Measurements from ENCODE around the gene ZNF597. TPM values are rescaled to one million over a fixed set of nuclear protein-coding genes. Genes with fewer than 3 reads are reported as not detected.

The ZNF597 gene
- polyA plus RNA-seq, 3 donors, result 0.80 to 1.0 (median 0.98) TPM

DNA sequence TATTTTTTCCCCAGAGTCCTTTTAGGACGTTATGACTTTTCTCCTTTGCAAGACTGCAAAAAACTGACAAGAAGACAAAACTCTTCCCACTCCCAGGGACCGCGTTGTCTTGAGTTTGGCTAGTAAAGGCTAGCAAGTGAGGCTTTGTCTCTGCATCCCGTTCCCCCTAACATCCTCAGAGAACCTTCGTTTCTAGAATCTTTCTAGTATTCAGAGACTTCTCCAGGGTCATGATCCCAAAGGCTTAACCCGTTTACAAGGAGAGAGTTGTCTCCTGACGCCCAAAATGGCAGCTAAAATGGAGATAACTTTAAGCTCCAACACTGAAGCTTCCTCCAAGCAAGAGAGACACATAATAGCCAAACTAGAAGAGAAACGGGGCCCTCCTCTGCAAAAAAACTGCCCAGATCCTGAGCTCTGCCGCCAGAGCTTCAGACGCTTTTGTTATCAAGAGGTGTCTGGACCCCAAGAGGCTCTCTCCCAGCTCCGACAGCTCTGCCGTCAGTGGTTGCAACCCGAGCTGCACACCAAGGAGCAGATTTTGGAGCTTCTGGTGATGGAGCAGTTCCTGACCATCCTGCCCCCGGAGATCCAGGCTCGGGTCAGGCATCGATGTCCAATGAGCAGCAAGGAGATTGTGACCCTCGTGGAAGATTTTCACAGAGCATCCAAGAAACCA lies 41.4 kb downstream of the ZNF597 start:
- H3K36me3 ChIP-seq (replicated peaks in 1 of 2; ENCODE audit: control insufficient read depth in 1 of 2, insufficient read depth in 2 of 2, low read length in 2 of 2), result peaks cover 21 to 53% of the 10 kb centered on the region in 2 donors
- H3K4me3 Mint-ChIP-seq, result peak overlapping the region; percentile 85 to 96
- H3K27ac Mint-ChIP-seq, result peak overlapping the region in 5 of 7 donors; percentile 32 to 85 (median 46)
- H3K4me2 ChIP-seq (replicated peaks; ENCODE audit: extremely low read depth, low read length, poor library complexity, severe bottlenecking), result peak overlapping the region; percentile 81
- DNase-seq, result no peak
- H3K36me3 Mint-ChIP-seq, result peaks cover 52 to 61% of the 10 kb centered on the region in 2 donors
- 56% methylated on average over 15 of the region's 17 CpGs for WGBS (ENCODE audit: insufficient coverage)
- peaks cover 0 to 2% (median 0%) of the 10 kb centered on the region in 3 donors for H3K27me3 Mint-ChIP-seq (ENCODE audit: low read depth in 3 of 3)
- H3K9ac ChIP-seq (ENCODE audit: insufficient read depth, low read length, poor library complexity, severe bottlenecking), result peak overlapping the region; percentile 88
- H3K4me1 ChIP-seq (ENCODE audit: control insufficient read depth in 1 of 2, insufficient read depth in 2 of 2, low read length in 2 of 2), result peaks cover 19 to 30% of the 10 kb centered on the region in 2 donors
- H3K9me3 ChIP-seq (replicated peaks in 1 of 2; ENCODE audit: control insufficient read depth in 1 of 2, insufficient read depth in 1 of 2, low read length in 2 of 2), result peaks cover 41 to 45% of the 10 kb centered on the region in 2 donors
- peaks cover 25% of the 10 kb centered on the region for H3K4me1 Mint-ChIP-seq
- intact Hi-C loops (cut with micrococcal nuclease), result loop anchor here (1.0 to 5.0 kb wide), 5 partner anchors 35 to 119 kb away; partner anchors contain the start of genes TIGD7 (in 1 of the 2), ZNF263 (in 1 of the 2) and ZNF75A (in 1 of the 2)
- H3K79me2 ChIP-seq (ENCODE audit: insufficient read depth, low read length), result peaks cover 29% of the 10 kb centered on the region
- H2AFZ ChIP-seq (ENCODE audit: insufficient read depth, low read depth, low read length, poor library complexity, severe bottlenecking), result peak overlapping the region; percentile 98
- peak overlapping the region; percentile 72 to 90 (median 86) for H3K4me3 ChIP-seq (replicated peaks in 1 of 3; ENCODE audit: low read depth in 2 of 3, low read length in 3 of 3)
- H3K9me3 Mint-ChIP-seq, result peaks cover 39 to 56% (median 53%) of the 10 kb centered on the region in 7 donors
- H3K27ac ChIP-seq (ENCODE audit: low read depth in 1 of 2, low read length in 2 of 2), result peak overlapping the region; percentile 15 to 80
- TF ChIP-seq, protein P1, sequence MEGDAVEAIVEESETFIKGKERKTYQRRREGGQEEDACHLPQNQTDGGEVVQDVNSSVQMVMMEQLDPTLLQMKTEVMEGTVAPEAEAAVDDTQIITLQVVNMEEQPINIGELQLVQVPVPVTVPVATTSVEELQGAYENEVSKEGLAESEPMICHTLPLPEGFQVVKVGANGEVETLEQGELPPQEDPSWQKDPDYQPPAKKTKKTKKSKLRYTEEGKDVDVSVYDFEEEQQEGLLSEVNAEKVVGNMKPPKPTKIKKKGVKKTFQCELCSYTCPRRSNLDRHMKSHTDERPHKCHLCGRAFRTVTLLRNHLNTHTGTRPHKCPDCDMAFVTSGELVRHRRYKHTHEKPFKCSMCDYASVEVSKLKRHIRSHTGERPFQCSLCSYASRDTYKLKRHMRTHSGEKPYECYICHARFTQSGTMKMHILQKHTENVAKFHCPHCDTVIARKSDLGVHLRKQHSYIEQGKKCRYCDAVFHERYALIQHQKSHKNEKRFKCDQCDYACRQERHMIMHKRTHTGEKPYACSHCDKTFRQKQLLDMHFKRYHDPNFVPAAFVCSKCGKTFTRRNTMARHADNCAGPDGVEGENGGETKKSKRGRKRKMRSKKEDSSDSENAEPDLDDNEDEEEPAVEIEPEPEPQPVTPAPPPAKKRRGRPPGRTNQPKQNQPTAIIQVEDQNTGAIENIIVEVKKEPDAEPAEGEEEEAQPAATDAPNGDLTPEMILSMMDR (IDR thresholded peaks at IDR 0.05), result no peak
- no peaks in the 10 kb centered on the region for H3K27me3 ChIP-seq (ENCODE audit: control insufficient read depth in 2 of 2, insufficient read depth in 2 of 2, low read length in 2 of 2)
- no peaks in the 10 kb centered on the region for H4K20me1 ChIP-seq (ENCODE audit: insufficient read depth, low read length)

DNA sequence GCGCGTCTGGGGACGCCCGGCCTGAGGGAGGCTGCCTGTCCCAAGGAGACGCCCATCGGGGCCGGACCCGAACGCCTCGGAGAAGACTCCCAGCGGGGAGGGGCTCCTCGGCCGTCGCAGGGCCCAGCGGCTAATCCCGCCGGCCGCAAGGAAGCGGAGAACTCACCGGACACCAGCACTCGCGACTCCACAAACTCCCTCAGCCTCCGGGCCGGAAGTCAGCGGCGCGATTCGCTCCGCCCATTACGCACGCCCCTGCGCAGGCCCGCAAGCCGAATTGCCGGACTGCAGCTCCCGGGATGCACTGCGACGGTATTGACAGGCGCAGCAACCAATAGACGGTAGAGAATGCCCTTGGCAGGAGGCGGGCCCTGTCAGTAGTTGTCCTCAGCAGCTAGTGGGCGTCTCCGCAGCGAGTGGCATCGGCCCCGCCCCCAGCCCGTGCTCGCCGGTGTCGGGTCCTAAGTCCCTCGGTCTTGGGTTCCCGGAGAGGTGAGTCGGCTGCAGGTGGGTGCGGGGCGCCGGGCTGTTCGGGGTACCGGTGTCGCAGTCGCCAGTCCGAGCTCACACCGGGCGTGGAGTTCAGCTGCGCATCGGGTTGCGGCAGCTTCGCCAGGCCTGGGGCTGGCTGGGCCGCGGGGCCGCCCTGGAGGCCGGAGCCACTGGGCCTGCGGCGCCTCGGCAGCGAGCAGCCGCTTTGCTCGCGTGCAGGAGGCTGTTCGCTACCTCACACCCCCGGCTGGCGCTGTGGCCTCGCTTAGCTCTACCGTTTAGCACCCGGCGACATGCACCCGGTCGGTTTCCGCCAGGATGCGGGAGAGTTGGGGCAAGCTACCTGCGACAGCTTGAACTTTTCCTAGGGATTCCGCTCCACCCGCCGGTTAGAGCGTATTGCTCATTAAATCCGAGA lies 42.3 kb downstream of the ZNF597 start, which contains the start of the genes ZNF174 and ZSCAN32:
ZNF174 (plus strand) TSS at position 437 of the 910 bp plus-strand sequence. CDS start 790 bp downstream, outside the sequence.
ZSCAN32 (minus strand) TSS at position 226 of the 910 bp plus-strand sequence. CDS start 3,447 bp downstream, outside the sequence.
- Mint-ChIP-seq H3K9me3 (peaks cover 38 to 57% (median 53%) of the 10 kb centered on the region in 7 donors), H3K4me3 (peak within 1 kb of the TSS; percentile 85 to 96), H3K4me1 (peaks cover 25% of the 10 kb centered on the region), H3K27me3 (ENCODE audit: low read depth in 3 of 3) (peaks cover 0 to 2% (median 0%) of the 10 kb centered on the region in 3 donors), H3K27ac (peak within 1 kb of the TSS; percentile 79 to 89 (median 82)), H3K36me3 (peaks cover 52 to 61% of the 10 kb centered on the region in 2 donors)
- Histone ChIP-seq H4K20me1 (ENCODE audit: insufficient read depth, low read length) (no peaks in the 10 kb centered on the region), H3K4me2 (replicated peaks; ENCODE audit: extremely low read depth, low read length, poor library complexity, severe bottlenecking) (peak within 1 kb of the TSS; percentile 81), H3K9ac (ENCODE audit: insufficient read depth, low read length, poor library complexity, severe bottlenecking) (peak within 1 kb of the TSS; percentile 88), H3K27me3 (ENCODE audit: control insufficient read depth in 2 of 2, insufficient read depth in 2 of 2, low read length in 2 of 2) (no peaks in the 10 kb centered on the region), H2AFZ (ENCODE audit: insufficient read depth, low read depth, low read length, poor library complexity, severe bottlenecking) (peak within 1 kb of the TSS; percentile 98), H3K79me2 (ENCODE audit: insufficient read depth, low read length) (peaks cover 36% of the 10 kb centered on the region), H3K4me3 (replicated peaks in 1 of 3; ENCODE audit: low read depth in 2 of 3, low read length in 3 of 3) (peak within 1 kb of the TSS; percentile 72 to 90 (median 86)), H3K36me3 (replicated peaks in 1 of 2; ENCODE audit: control insufficient read depth in 1 of 2, insufficient read depth in 2 of 2, low read length in 2 of 2) (peaks cover 20 to 53% of the 10 kb centered on the region in 2 donors), H3K9me3 (replicated peaks in 1 of 2; ENCODE audit: control insufficient read depth in 1 of 2, insufficient read depth in 1 of 2, low read length in 2 of 2) (peaks cover 45 to 46% of the 10 kb centered on the region in 2 donors), H3K27ac (ENCODE audit: low read depth in 1 of 2, low read length in 2 of 2) (peak within 1 kb of the TSS; percentile 39 to 80), H3K4me1 (ENCODE audit: control insufficient read depth in 1 of 2, insufficient read depth in 2 of 2, low read length in 2 of 2) (peaks cover 19 to 30% of the 10 kb centered on the region in 2 donors)
- WGBS (ENCODE audit: insufficient coverage), result under 1% methylated on average over 89 of the region's 95 CpGs
- DNase-seq, result peak; percentile 98 to 99 (median 98)
- intact Hi-C loops (cut with micrococcal nuclease), result loop anchor here (1.0 to 5.0 kb wide), 5 partner anchors 36 to 118 kb away; partner anchors contain the start of genes TIGD7 (in 1 of the 2), ZNF263 (in 1 of the 2) and ZNF75A (in 1 of the 2)
- TF ChIP-seq, protein P1 (IDR thresholded peaks at IDR 0.05), result no peak
